Measurements from ENCODE around the gene SLC13A2.
"Not testable (repeated sequence)": the region's sequence is repeated elsewhere in the genome, so short reads cannot be mapped to it uniquely, and the experiment has no call there.

The SLC13A2 gene

GRCh38 chr17:28519236-28519635, 45.8 kb downstream of the SLC13A2 start:
- DNase-seq = no peak

- DNase-seq = no peak
Measured at GRCh38 chr17:28520687-28521086, 47.2 kb downstream of the SLC13A2 start.

- DNase-seq = no peak
Measured at GRCh38 chr17:28521311-28522085, 48.1 kb downstream of the SLC13A2 start.

GRCh38 chr17:28522281-28522680, 48.8 kb downstream of the SLC13A2 start:
- DNase-seq = not testable (repeated sequence)

- no peak for DNase-seq
Measured at GRCh38 chr17:28523186-28523585, 49.7 kb downstream of the SLC13A2 start.

GRCh38 chr17:28523876-28524275, 50.4 kb downstream of the SLC13A2 start:
- DNase-seq = no peak

GRCh38 chr17:28524476-28525424, 51.3 kb downstream of the SLC13A2 start:
- DNase-seq = no peak

- no peak for DNase-seq
Measured at GRCh38 chr17:28526381-28526780, 52.9 kb downstream of the SLC13A2 start.

- no peak for DNase-seq
Measured at GRCh38 chr17:28527181-28527681, 53.8 kb downstream of the SLC13A2 start.

- DNase-seq = no peak
Measured at GRCh38 chr17:28527859-28528258, 54.4 kb downstream of the SLC13A2 start.

GRCh38 chr17:28528327-28529012, 55.0 kb downstream of the SLC13A2 start:
- no peak for DNase-seq

- DNase-seq = no peak
Measured at GRCh38 chr17:28529013-28529400, 55.6 kb downstream of the SLC13A2 start.

GRCh38 chr17:28530250-28530649, 56.8 kb downstream of the SLC13A2 start:
- DNase-seq = no peak

GRCh38 chr17:28530926-28531325, 57.5 kb downstream of the SLC13A2 start:
- DNase-seq = no peak

- DNase-seq = no peak
Measured at GRCh38 chr17:28532050-28532960, 58.9 kb downstream of the SLC13A2 start.

GRCh38 chr17:28533091-28533807, 59.8 kb downstream of the SLC13A2 start:
- DNase-seq = no peak

GRCh38 chr17:28534740-28535375, 61.4 kb downstream of the SLC13A2 start:
- DNase-seq = no peak

GRCh38 chr17:28536532-28537218, 63.2 kb downstream of the SLC13A2 start:
- no peak for DNase-seq

GRCh38 chr17:28537219-28537610, 63.8 kb downstream of the SLC13A2 start:
- DNase-seq = no peak

- DNase-seq = no peak
Measured at GRCh38 chr17:28538296-28538895, 65.0 kb downstream of the SLC13A2 start.
